Osteoblast (primary cell): ENCODE data around the gene MYADML2. TPM values are rescaled to one million over a fixed set of nuclear protein-coding genes. Genes with fewer than 3 reads are reported as not detected.
A peak's percentile ranks its signal among the peaks of the same experiment; 100 is the strongest.

Source experiments
- DNase-seq: peaks from one replicate; pipeline ENCODE4 v3.0.0; 2011; ENCODE audit warnings: low spot score, mixed read lengths; ENCODE audit not compliant: insufficient read length; ENCODE audit errors: missing footprints
- H2AFZ ChIP-seq: 2 replicates; pipeline ENCODE4 v1.6.0; 2011; ENCODE audit warnings: mild to moderate bottlenecking, low read length
- H3K27ac ChIP-seq: 2 replicates; pipeline ENCODE4 v1.5.1; 2011; ENCODE audit warnings: mild to moderate bottlenecking, low read depth, low read length, moderate library complexity
- H3K27me3 ChIP-seq: 2 replicates; pipeline ENCODE4 v1.6.0; 2012; ENCODE audit warnings: mild to moderate bottlenecking, control low read depth, inconsistent platforms, low read length, moderate library complexity; ENCODE audit not compliant: insufficient read depth
- H3K36me3 ChIP-seq: 2 replicates; pipeline ENCODE4 v1.5.1; 2011; ENCODE audit warnings: mild to moderate bottlenecking, low read length, control low read depth, moderate library complexity; ENCODE audit not compliant: insufficient read depth
- H3K4me1 ChIP-seq: 2 replicates; pipeline ENCODE4 v1.5.1; 2011; ENCODE audit warnings: mild to moderate bottlenecking, low read length, control low read depth, moderate library complexity; ENCODE audit not compliant: insufficient read depth
- H3K4me2 ChIP-seq: 2 replicates; pipeline ENCODE4 v1.6.0; 2011; ENCODE audit warnings: mild to moderate bottlenecking, low read length; ENCODE audit not compliant: insufficient read depth
- H3K4me3 ChIP-seq: fragments of 200-600 bp; sonication (generic); 3 replicates; pipeline ENCODE4 v1.5.1; 2012; ENCODE audit warnings: mild to moderate bottlenecking, low read length, inconsistent platforms; ENCODE audit not compliant: insufficient read depth
- H3K79me2 ChIP-seq: 2 replicates; pipeline ENCODE4 v1.6.0; 2012; ENCODE audit warnings: mild to moderate bottlenecking, low read length, control low read depth, inconsistent platforms; ENCODE audit not compliant: insufficient read depth
- H3K9me3 ChIP-seq: 2 replicates; pipeline ENCODE4 v1.5.1; 2011; ENCODE audit warnings: low read depth, low read length, control low read depth
- H4K20me1 ChIP-seq: 2 replicates; pipeline ENCODE4 v1.6.0; 2012; ENCODE audit warnings: mild to moderate bottlenecking, low read length, control low read depth; ENCODE audit not compliant: insufficient read depth
- CTCF ChIP-seq: IDR thresholded peaks from 2 replicates; pipeline ENCODE4 v1.5.1; 2011; ENCODE audit warnings: mild to moderate bottlenecking, low read depth, low read length, moderate library complexity; ENCODE audit errors: extremely low read depth
- total RNA-seq: library from RNA; depleted of rRNA; stranded (reverse); fragments of >200 nt; gene quantifications from 2 replicates; pipeline ENCODE4 v1.2.3, GENCODE V29; 2012

MYADML2 gene
- total RNA-seq, 1 donor: not detected

GRCh38 chr17:81901167-81902022 lies 45.6 kb downstream of the MYADML2 start:
- H3K4me2 ChIP-seq: peak overlapping the region; percentile 61

GRCh38 chr17:81900181-81900820 lies 46.7 kb downstream of the MYADML2 start:
- Histone ChIP-seq H2AFZ (no peak overlapping the region), H3K4me2 (no peak overlapping the region), H4K20me1 (peaks cover 24% of the 10 kb centered on the region), H3K27ac (no peak overlapping the region), H3K9me3 (no peaks in the 10 kb centered on the region), H3K4me1 (peaks cover 16% of the 10 kb centered on the region), H3K36me3 (peaks cover 31% of the 10 kb centered on the region), H3K4me3 (no peak overlapping the region), H3K27me3 (no peaks in the 10 kb centered on the region), H3K79me2 (peaks cover 11% of the 10 kb centered on the region)
- peak; percentile 66 for DNase-seq
- no peak for TF ChIP-seq CTCF

More at GRCh38 chr17:81901167-81902022, 45.6 kb downstream of the MYADML2 start:
- TF ChIP-seq CTCF: no peak
- Histone ChIP-seq H3K36me3 (peaks cover 22% of the 10 kb centered on the region), H3K4me1 (peaks cover 16% of the 10 kb centered on the region), H3K79me2 (peaks cover 7% of the 10 kb centered on the region), H2AFZ (no peak overlapping the region), H4K20me1 (peaks cover 24% of the 10 kb centered on the region), H3K4me3 (peak overlapping the region; percentile 55), H3K9me3 (no peaks in the 10 kb centered on the region), H3K27ac (no peak overlapping the region), H3K27me3 (no peaks in the 10 kb centered on the region)
- DNase-seq: peak; percentile 84

- Histone ChIP-seq H3K4me1 (peaks cover 16% of the 10 kb centered on the region), H3K4me2 (no peak overlapping the region), H3K27me3 (no peaks in the 10 kb centered on the region), H3K9me3 (no peaks in the 10 kb centered on the region), H3K4me3 (no peak overlapping the region), H4K20me1 (peaks cover 24% of the 10 kb centered on the region), H3K79me2 (peaks cover 13% of the 10 kb centered on the region), H2AFZ (no peak overlapping the region), H3K36me3 (peaks cover 34% of the 10 kb centered on the region), H3K27ac (peak overlapping the region; percentile 88)
- DNase-seq: peak; percentile 21
- TF ChIP-seq CTCF: no peak
Observed at GRCh38 chr17:81899514-81900166, 47.4 kb downstream of the MYADML2 start.
